OCI-LY3 (cell line): Measurements from ENCODE around the gene AGER.

Experiments used
- H2AFZ ChIP-seq: fragments of 200-600, 300-600 bp; shearing (Covaris generic); 2 replicates; pipeline ENCODE4 v1.6.0; 2014; ENCODE audit warnings: antibody characterized with exemption, low read depth, low read length
- H3K27ac ChIP-seq: fragments of 200-600, 300-600 bp; sonication (generic); 2 replicates; pipeline ENCODE4 v1.5.1; 2014; ENCODE audit warnings: mild to moderate bottlenecking, low read length, moderate library complexity, mixed read lengths
- H3K27me3 ChIP-seq: fragments of 200-600, 300-600 bp; sonication (generic); 2 replicates; pipeline ENCODE4 v1.6.1; 2014; ENCODE audit warnings: low read depth, low read length, mixed read lengths
- H3K36me3 ChIP-seq: fragments of 200-600, 300-600 bp; sonication (generic); replicated peaks from 2 replicates; pipeline ENCODE3; 2014; ENCODE audit warnings: low read depth, low read length, mixed read lengths
- H3K4me1 ChIP-seq: fragments of 300-600, 200-600 bp; sonication (generic); 2 replicates; pipeline ENCODE4 v1.6.1; 2014; ENCODE audit warnings: low read length, mixed read lengths
- H3K4me2 ChIP-seq: fragments of 200-600, 300-600 bp; sonication (generic); 2 replicates; pipeline ENCODE4 v1.6.1; 2014; ENCODE audit warnings: low read length, mixed read lengths
- H3K4me3 ChIP-seq: fragments of 300-600, 200-600 bp; sonication (generic); 2 replicates; pipeline ENCODE4 v1.5.1; 2014; ENCODE audit warnings: antibody characterized with exemption, mild to moderate bottlenecking, low read length, moderate library complexity
- H3K79me2 ChIP-seq: fragments of 300-600, 200-600 bp; shearing (Covaris generic); 2 replicates; pipeline ENCODE4 v1.6.1; 2014; ENCODE audit warnings: mild to moderate bottlenecking, low read length, mixed read lengths
- H3K9ac ChIP-seq: fragments of 300-600, 200-600 bp; shearing (Covaris generic); 2 replicates; pipeline ENCODE4 v1.6.0; 2014; ENCODE audit warnings: mild to moderate bottlenecking, low read length, moderate library complexity
- H3K9me3 ChIP-seq: fragments of 200-600, 300-600 bp; shearing (Covaris generic); 2 replicates; pipeline ENCODE4 v1.6.1; 2014; ENCODE audit warnings: low read length, mixed read lengths; ENCODE audit not compliant: insufficient read depth
- H4K20me1 ChIP-seq: fragments of 200-600, 300-600 bp; sonication (generic); 2 replicates; pipeline ENCODE4 v1.6.1; 2016; ENCODE audit warnings: low read length, mixed read lengths; ENCODE audit not compliant: insufficient read depth
- EZH2phosphoT487 ChIP-seq: fragments of 200-600 bp; shearing (Covaris generic); IDR thresholded peaks from 2 replicates; pipeline ENCODE4 v1.6.1; 2018; ENCODE audit warnings: antibody characterized with exemption, mixed run types, low read depth
- TF ChIP-seq, protein P1 (sequence below): fragments of 200-600, 300-600 bp; sonication (generic); IDR thresholded peaks from 2 replicates; pipeline ENCODE4 v1.5.1; 2014; ENCODE audit warnings: antibody characterized with exemption, low read length, low read depth

Gene AGER

DNA sequence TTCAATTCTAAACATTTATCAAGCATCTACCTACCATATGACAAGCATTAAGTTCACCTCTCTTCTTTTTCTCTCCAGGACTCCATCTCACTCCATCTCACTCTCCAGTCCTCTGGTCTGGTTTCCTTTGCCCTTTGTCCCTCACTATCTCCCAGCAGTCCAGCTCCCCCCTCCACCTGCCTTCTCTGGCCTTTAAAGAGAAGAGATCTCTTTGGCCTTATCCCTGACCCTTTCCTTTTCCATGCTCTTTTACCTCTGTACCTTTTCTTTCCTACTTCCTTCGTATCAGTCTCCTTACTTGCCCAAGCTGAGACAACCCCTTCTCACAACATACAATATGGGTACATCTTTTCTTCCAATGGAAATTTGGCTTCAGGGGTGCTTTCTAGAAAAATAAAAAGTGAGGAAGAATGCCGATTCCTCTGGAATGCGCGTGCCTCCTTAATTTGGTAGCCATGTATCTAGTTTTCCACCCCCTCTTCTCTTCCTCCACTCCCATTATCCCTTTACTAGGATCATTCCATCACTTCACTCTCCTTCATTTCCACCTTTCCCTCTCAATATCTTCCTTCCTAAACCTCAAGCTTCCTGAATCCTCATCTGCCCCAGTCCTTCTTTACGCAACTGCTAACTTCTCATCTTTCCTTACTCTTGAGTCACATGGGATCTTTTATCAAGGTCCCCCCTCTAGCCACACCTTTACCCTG, 7.4 kb downstream of the AGER start:
- Histone ChIP-seq H3K4me1 (peaks cover 22% of the 10 kb centered on the region), H3K27ac (peak overlapping the region; percentile 90), H2AFZ (no peak overlapping the region), H3K4me3 (peak overlapping the region; percentile 99), H4K20me1 (no peaks in the 10 kb centered on the region), H3K4me2 (peak overlapping the region; percentile 98), H3K9me3 (no peaks in the 10 kb centered on the region), H3K9ac (peak overlapping the region; percentile 90), H3K36me3 (no peaks in the 10 kb centered on the region), H3K79me2 (peaks cover 26% of the 10 kb centered on the region), H3K27me3 (no peaks in the 10 kb centered on the region)
- TF ChIP-seq EZH2phosphoT487: no peak
- TF ChIP-seq, protein P1, sequence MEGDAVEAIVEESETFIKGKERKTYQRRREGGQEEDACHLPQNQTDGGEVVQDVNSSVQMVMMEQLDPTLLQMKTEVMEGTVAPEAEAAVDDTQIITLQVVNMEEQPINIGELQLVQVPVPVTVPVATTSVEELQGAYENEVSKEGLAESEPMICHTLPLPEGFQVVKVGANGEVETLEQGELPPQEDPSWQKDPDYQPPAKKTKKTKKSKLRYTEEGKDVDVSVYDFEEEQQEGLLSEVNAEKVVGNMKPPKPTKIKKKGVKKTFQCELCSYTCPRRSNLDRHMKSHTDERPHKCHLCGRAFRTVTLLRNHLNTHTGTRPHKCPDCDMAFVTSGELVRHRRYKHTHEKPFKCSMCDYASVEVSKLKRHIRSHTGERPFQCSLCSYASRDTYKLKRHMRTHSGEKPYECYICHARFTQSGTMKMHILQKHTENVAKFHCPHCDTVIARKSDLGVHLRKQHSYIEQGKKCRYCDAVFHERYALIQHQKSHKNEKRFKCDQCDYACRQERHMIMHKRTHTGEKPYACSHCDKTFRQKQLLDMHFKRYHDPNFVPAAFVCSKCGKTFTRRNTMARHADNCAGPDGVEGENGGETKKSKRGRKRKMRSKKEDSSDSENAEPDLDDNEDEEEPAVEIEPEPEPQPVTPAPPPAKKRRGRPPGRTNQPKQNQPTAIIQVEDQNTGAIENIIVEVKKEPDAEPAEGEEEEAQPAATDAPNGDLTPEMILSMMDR: no peak

DNA sequence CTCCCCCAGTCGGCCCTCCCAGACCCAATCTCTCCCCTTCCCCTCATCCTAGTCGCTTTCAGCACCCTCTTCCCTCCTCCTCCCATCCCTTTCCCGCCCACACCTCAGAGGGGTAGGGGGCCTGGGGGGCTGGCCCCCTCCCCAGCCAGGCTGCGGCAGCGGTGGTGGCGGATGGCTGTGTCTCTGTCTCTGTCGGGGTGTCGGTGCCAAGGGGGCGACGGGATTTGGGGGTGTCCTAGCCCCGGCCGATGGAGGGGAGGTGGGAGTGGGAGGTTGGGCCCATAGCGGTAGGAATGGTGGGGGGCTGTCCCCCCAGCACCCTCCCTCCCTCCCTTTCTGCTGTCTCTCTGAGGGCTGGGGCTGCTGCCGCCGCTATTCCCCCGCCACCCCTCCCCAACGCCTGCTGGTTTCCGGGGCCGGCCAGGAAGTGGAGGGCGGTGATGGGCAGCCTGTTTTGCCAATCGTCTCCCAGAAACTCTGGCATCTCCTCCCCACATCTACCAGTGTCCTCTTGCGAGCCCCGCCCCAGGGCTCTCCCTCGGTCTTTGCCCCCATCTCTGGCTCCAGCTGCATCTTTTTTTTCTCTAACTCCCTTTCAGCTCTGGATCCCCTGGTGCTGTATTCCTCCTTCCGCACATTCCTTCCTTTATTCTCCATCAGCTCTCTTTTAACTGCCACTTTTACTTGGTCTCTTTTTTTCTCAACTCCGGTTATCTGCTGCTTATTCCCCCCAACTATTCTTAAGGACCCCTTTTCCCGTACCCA, 8.2 kb downstream of the AGER start, which contains the start of gene AGPAT1:
TSS of gene AGPAT1 (minus strand) at position 374 of the 765 bp plus-strand sequence. CDS start 4,588 bp downstream, outside the sequence.
- Histone ChIP-seq H3K4me2 (peak within 1 kb of the TSS; percentile 98), H3K4me1 (peaks cover 22% of the 10 kb centered on the region), H3K36me3 (no peaks in the 10 kb centered on the region), H3K79me2 (peaks cover 26% of the 10 kb centered on the region), H3K27ac (peak within 1 kb of the TSS; percentile 90), H4K20me1 (no peaks in the 10 kb centered on the region), H3K9ac (peak within 1 kb of the TSS; percentile 96), H2AFZ (no peak within 1 kb of the TSS), H3K9me3 (no peaks in the 10 kb centered on the region), H3K4me3 (peak within 1 kb of the TSS; percentile 99), H3K27me3 (no peaks in the 10 kb centered on the region)
- no peak for TF ChIP-seq EZH2phosphoT487
- TF ChIP-seq, protein P1: no peak

DNA sequence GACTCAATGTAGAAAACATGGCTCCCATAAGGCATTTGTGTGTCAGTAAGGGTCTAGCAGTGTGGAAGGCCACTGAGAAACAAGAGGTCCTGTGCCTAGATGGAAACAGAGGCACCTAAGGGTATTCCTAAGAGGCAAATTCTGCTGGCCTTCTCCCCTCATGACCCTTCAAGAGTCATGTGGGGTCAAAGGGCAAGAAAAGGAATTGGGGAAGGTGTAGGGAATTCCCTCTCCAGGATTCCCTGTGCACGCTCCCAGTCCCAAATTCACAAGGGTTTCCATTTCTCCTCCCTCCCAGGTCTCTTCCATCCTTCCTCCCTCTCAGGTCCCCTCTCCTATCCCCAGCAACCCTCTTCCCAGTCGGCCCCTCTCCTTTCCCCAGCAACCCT, 8.7 kb downstream of the AGER start:
- H3K4me1 ChIP-seq: peaks cover 22% of the 10 kb centered on the region
- TF ChIP-seq EZH2phosphoT487: no peak
- TF ChIP-seq, protein P1: no peak
- H3K79me2 ChIP-seq: peaks cover 26% of the 10 kb centered on the region
- H3K27me3 ChIP-seq: no peaks in the 10 kb centered on the region
- no peaks in the 10 kb centered on the region for H3K9me3 ChIP-seq
- H3K27ac ChIP-seq: peak overlapping the region; percentile 40
- peak overlapping the region; percentile 93 for H3K4me2 ChIP-seq
- peak overlapping the region; percentile 99 for H3K4me3 ChIP-seq
- no peak overlapping the region for H2AFZ ChIP-seq
- H3K9ac ChIP-seq: peak overlapping the region; percentile 96
- no peaks in the 10 kb centered on the region for H4K20me1 ChIP-seq
- H3K36me3 ChIP-seq: no peaks in the 10 kb centered on the region

DNA sequence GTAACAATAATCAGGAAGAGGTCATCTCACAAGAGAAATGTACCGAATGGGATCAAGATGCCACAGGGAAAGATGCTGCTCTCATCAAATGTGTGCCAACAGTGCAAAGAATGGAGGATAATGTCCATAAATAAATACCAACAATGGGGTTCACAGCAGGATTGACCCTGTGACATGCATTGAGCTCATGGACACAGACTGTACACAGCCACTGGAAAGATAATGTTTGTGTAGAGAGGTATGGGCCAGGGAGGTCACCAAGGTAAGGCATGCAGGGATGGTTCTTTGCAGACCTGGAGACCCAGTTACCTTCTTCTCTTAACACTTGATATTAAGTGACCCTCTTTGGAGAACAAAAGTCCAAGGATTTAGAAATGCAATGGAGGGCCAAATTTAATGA, 9.6 kb downstream of the AGER start:
- H4K20me1 ChIP-seq: no peaks in the 10 kb centered on the region
- H3K27me3 ChIP-seq: no peaks in the 10 kb centered on the region
- no peak overlapping the region for H3K27ac ChIP-seq
- no peak for TF ChIP-seq EZH2phosphoT487
- TF ChIP-seq, protein P1: no peak
- H2AFZ ChIP-seq: no peak overlapping the region
- 0 out of 2 replicates have a peak overlapping the region, but pooled peaks have one; percentile 93 for H3K4me2 ChIP-seq
- no peak overlapping the region for H3K4me3 ChIP-seq
- H3K9me3 ChIP-seq: no peaks in the 10 kb centered on the region
- H3K9ac ChIP-seq: no peak overlapping the region
- peaks cover 20% of the 10 kb centered on the region for H3K4me1 ChIP-seq
- peaks cover 26% of the 10 kb centered on the region for H3K79me2 ChIP-seq
- no peaks in the 10 kb centered on the region for H3K36me3 ChIP-seq
